DND-41 (cell line): ENCODE measurements around the gene GPR37L1.

Experiments
- ATAC-seq: fragments of 200-7000 bp; cut with Tn5 transposase; 3 replicates; pipeline ENCODE4 v1.9.1; 2021; ENCODE audit warnings: low read depth; ENCODE audit not compliant: insufficient read depth
- DNase-seq: peaks from one replicate; pipeline ENCODE4 v3.0.0-alpha.2; 2020
- H2AFZ ChIP-seq: 2 replicates; pipeline ENCODE4 v1.6.0; 2012; ENCODE audit warnings: low read depth, low read length
- H3K27ac ChIP-seq: 2 replicates; pipeline ENCODE4 v1.5.1; 2012; ENCODE audit warnings: low read length, inconsistent platforms
- H3K27me3 ChIP-seq: fragments of 200-600 bp; sonication (generic); 2 replicates; pipeline ENCODE4 v1.6.0; 2012; ENCODE audit warnings: low read length, mild to moderate bottlenecking, inconsistent platforms; ENCODE audit not compliant: insufficient read depth, poor library complexity
- H3K36me3 ChIP-seq: 2 replicates; pipeline ENCODE4 v1.5.1; 2012; ENCODE audit warnings: low read length, inconsistent platforms; ENCODE audit not compliant: insufficient read depth
- H3K4me1 ChIP-seq: 2 replicates; pipeline ENCODE4 v1.5.1; 2012; ENCODE audit warnings: mild to moderate bottlenecking, low read length; ENCODE audit not compliant: insufficient read depth
- H3K4me2 ChIP-seq: 2 replicates; pipeline ENCODE4 v1.6.0; 2012; ENCODE audit warnings: mild to moderate bottlenecking, moderate library complexity, low read length, inconsistent platforms; ENCODE audit not compliant: insufficient read depth
- H3K4me3 ChIP-seq, 2 experiments: fragments of 200-600 bp in 1 of 2; shearing (Covaris generic) in 1 of 2; 2 replicates each; pipeline ENCODE4 v1.5.1; 2012 to 2016; ENCODE audit warnings: inconsistent platforms in 2 of 2, low read length in 2 of 2, mild to moderate bottlenecking in 2 of 2, low read depth in 1 of 2, moderate library complexity in 1 of 2
- H3K79me2 ChIP-seq: 2 replicates; pipeline ENCODE4 v1.6.0; 2012; ENCODE audit warnings: low read length, inconsistent platforms; ENCODE audit not compliant: insufficient read depth
- H3K9ac ChIP-seq: 2 replicates; pipeline ENCODE4 v1.6.0; 2012; ENCODE audit warnings: low read depth, mild to moderate bottlenecking, inconsistent platforms, low read length, moderate library complexity
- H3K9me3 ChIP-seq: 2 replicates; pipeline ENCODE4 v1.5.1; 2012; ENCODE audit warnings: low read length, moderate library complexity, mild to moderate bottlenecking, inconsistent platforms; ENCODE audit not compliant: insufficient read depth, severe bottlenecking
- H4K20me1 ChIP-seq: 2 replicates; pipeline ENCODE4 v1.6.0; 2012; ENCODE audit warnings: low read length; ENCODE audit not compliant: insufficient read depth
- CTCF ChIP-seq: IDR thresholded peaks from 2 replicates; pipeline ENCODE4 v1.5.1; 2012; ENCODE audit warnings: borderline replicate concordance, low read length, moderate library complexity, mild to moderate bottlenecking; ENCODE audit not compliant: poor library complexity, severe bottlenecking; ENCODE audit errors: extremely low read depth
- EZH2 ChIP-seq: IDR thresholded peaks from 3 replicates; pipeline ENCODE4 v1.6.1; 2012; ENCODE audit warnings: borderline replicate concordance, low read depth, mild to moderate bottlenecking, moderate library complexity, low read length, inconsistent platforms; ENCODE audit not compliant: severe bottlenecking

The GPR37L1 gene

GRCh38 chr1:202084791-202085681, 37.7 kb upstream of the GPR37L1 start:
- Histone ChIP-seq H3K9ac (no peak overlapping the region), H3K4me3 (no peak overlapping the region), H3K4me2 (no peak overlapping the region), H3K4me1 (no peaks in the 10 kb centered on the region), H2AFZ (no peak overlapping the region), H3K27ac (no peak overlapping the region), H3K79me2 (no peaks in the 10 kb centered on the region), H3K9me3 (no peaks in the 10 kb centered on the region), H3K36me3 (no peaks in the 10 kb centered on the region), H3K27me3 (peaks cover 24% of the 10 kb centered on the region), H4K20me1 (no peaks in the 10 kb centered on the region)
- TF ChIP-seq EZH2 (no peak), CTCF (no peak)
- DNase-seq (no peak), ATAC-seq (no peak)

DNA sequence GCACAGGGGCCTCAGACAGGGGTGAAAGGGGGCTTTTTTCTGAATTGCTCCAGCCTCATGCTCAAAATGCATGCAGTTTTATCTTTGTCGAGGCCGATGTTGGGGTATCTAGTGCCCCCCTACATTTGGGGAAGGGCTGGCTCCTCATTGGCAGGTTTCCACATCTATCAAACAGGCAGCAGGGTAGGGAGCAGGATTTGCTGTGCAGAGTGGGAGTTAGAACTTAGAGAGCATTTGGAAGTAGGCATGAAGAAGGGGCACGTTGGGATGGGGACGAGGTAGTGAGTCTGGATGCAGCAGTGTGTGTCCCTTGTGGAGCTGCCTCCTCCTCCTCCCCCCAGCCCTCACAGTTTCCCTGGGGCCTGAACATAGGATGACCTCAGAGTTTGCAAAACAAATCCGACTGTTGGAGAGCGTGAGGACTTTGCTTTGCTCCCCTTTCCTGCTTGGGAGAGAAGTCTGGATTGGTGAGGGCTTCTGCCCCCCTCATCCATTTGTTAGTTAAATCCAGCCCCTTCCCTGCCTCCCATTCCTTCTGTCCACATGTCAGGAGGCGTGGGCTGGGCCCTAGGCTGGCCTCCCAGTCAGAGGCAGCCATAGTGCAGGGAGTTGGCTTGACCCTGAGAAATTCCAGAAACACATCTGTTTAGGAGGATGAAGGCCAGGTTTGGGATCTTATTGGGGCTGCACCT, 36.9 kb upstream of the GPR37L1 start:
- Histone ChIP-seq H3K4me1 (no peaks in the 10 kb centered on the region), H3K9ac (no peak overlapping the region), H3K36me3 (no peaks in the 10 kb centered on the region), H3K4me2 (no peak overlapping the region), H3K9me3 (no peaks in the 10 kb centered on the region), H3K27me3 (peaks cover 24% of the 10 kb centered on the region), H4K20me1 (no peaks in the 10 kb centered on the region), H2AFZ (no peak overlapping the region), H3K79me2 (no peaks in the 10 kb centered on the region), H3K27ac (no peak overlapping the region), H3K4me3 (no peak overlapping the region)
- TF ChIP-seq CTCF (no peak), EZH2 (no peak)
- no peak for ATAC-seq
- no peak for DNase-seq

GRCh38 chr1:202086579-202087350, 36.0 kb upstream of the GPR37L1 start:
- H3K9me3 ChIP-seq = no peaks in the 10 kb centered on the region
- no peak overlapping the region for H2AFZ ChIP-seq
- no peaks in the 10 kb centered on the region for H4K20me1 ChIP-seq
- H3K27ac ChIP-seq = no peak overlapping the region
- H3K79me2 ChIP-seq = no peaks in the 10 kb centered on the region
- DNase-seq (no peak), ATAC-seq (no peak)
- H3K4me1 ChIP-seq = no peaks in the 10 kb centered on the region
- no peak overlapping the region for H3K4me2 ChIP-seq
- no peak overlapping the region for H3K4me3 ChIP-seq
- peaks cover 28% of the 10 kb centered on the region for H3K27me3 ChIP-seq
- no peak overlapping the region for H3K9ac ChIP-seq
- H3K36me3 ChIP-seq = no peaks in the 10 kb centered on the region
- TF ChIP-seq CTCF (no peak), EZH2 (no peak)
